ENCODE data around the gene KRTAP5-5.
"Not testable (repeated sequence)": the region's sequence is repeated elsewhere in the genome, so short reads cannot be mapped to it uniquely, and the experiment has no call there.

The KRTAP5-5 gene

DNA sequence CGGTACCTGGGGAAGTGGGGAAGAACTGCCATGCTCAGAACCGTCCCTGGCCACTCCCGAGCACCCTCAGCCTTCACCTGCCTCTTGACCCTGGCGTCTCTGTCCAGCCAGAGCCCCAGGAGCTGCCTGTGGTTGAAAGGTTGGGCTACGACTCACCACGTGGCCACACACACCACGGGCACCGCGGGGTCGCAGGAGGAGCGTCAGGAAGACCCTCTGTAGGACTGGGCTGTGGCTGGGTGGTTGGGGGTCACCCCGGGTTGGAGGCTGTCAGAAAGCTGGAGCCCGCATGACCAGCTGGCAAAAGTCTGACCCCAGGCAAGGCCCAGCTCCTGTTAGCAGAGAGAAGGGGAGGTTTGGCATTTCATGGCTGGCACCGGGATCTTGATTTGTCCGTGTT lies 11.5 kb downstream of the KRTAP5-5 start:
- TF ChIP-seq POLR2A (IDR thresholded peaks at IDR 0.05; ENCODE audit: low read depth, low read length) (no peak), SPI1 (IDR thresholded peaks at IDR 0.05; ENCODE audit: low read depth, low read length) (no peak), PAX5 (IDR thresholded peaks at IDR 0.05; ENCODE audit: insufficient read depth, low read length, severe bottlenecking) (no peak), TAF1 (IDR thresholded peaks at IDR 0.05; ENCODE audit: low read depth, low read length) (no peak), POU2F2 (IDR thresholded peaks at IDR 0.05; ENCODE audit: low read depth, low read length) (no peak), POLR2AphosphoS5 (IDR thresholded peaks at IDR 0.05; ENCODE audit: low read depth, low read length) (no peak)
- DNase-seq (ENCODE audit: insufficient read length, low spot score): no peak
- no peak for FAIRE-seq

DNA sequence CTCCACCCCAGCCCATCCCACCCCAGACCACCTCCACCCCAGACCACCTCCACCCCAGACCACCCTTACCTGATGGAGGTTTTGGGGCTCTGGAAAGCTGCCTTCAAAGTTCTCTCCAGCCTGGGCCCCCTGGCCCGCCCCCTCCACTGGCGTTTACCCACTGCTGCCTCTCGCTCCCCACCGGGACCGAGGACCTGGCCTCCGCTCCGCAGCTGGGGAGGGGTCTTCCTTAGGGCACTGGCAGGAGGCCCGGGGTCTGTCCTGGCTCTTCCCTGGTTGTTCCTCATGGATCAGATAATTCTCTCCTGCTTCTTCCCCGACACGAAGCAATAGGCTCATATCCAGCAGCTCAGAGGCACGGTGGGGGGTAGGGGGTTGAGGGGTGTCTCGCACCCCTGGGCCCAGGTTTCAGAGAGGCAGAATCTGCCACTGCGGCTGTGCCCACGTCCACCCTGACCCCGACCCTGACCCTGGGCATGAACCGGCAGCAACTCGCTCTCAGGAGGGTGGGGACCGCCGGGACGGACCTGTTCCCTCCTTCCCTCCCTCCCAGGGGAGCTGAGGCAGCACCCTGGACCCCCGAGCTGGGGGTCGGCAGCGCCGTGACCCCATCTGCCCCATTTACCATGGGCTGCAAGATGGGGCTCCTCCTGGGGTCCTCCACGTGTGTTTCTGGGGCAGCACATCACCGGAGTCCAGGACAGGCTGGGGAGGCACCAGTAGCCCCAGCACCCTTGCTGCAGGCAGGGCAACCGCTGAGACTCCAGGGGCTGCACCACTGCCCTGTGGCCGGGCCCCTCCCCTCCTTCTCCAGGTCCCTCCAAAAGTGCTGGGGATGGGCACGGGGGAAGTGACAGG lies 12.9 kb downstream of the KRTAP5-5 start:
- FAIRE-seq (no peak), DNase-seq (ENCODE audit: insufficient read length, low spot score) (no peak)
- TF ChIP-seq POLR2AphosphoS5 (IDR thresholded peaks at IDR 0.05; ENCODE audit: low read depth, low read length) (no peak), POU2F2 (IDR thresholded peaks at IDR 0.05; ENCODE audit: low read depth, low read length) (no peak), SPI1 (IDR thresholded peaks at IDR 0.05; ENCODE audit: low read depth, low read length) (no peak), PAX5 (IDR thresholded peaks at IDR 0.05; ENCODE audit: insufficient read depth, low read length, severe bottlenecking) (no peak)

GRCh38 chr11:1643146-1643690 lies 13.6 kb downstream of the KRTAP5-5 start:
- DNase-seq (ENCODE audit: insufficient read length, low spot score) (no peak), FAIRE-seq (no peak)
- TF ChIP-seq POU2F2 (IDR thresholded peaks at IDR 0.05; ENCODE audit: low read depth, low read length) (no peak), SPI1 (IDR thresholded peaks at IDR 0.05; ENCODE audit: low read depth, low read length) (no peak), POLR2A (IDR thresholded peaks at IDR 0.05; ENCODE audit: low read depth, low read length) (no peak), TAF1 (IDR thresholded peaks at IDR 0.05; ENCODE audit: low read depth, low read length) (no peak), POLR2AphosphoS5 (IDR thresholded peaks at IDR 0.05; ENCODE audit: low read depth, low read length) (no peak), PAX5 (IDR thresholded peaks at IDR 0.05; ENCODE audit: insufficient read depth, low read length, severe bottlenecking) (no peak)

DNA sequence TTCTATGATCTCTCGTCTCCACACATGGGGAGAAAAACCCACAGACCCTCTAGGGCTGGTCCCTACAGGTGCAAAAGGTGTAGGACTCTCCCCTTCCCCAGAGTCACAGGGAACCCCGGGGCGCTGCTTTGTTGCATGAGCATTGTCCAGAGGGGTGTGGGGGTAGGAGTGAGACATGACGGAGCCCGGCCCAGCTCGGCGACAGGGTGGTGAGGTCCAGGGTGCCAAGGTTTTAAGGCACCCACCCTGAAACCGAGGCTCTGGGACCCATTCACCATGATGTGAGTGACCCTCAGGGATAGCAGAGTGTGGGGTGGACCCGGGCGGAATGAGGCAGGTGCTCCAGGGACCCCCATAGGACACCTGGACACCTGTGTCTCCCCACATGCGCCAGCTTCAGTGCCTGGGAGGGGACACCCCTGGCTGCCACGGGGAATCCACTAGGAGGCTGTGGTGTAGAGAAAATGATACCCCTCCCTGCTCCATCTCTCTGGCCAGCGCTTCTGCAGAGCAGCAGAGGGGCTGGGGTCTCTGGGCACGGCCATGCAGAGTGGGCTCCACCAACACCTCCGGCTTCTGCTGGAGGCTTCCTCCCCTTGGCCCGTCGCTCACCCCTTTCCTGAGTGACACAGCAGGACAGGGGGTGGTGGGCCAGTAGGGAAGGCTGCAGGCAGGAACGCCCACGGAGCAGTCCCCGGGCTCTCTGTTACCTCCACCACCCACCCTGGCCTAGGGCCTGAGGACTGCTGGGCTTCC lies 15.2 kb downstream of the KRTAP5-5 start:
- no peak for DNase-seq (ENCODE audit: insufficient read length, low spot score)
- TF ChIP-seq TAF1 (IDR thresholded peaks at IDR 0.05; ENCODE audit: low read depth, low read length): no peak
- no peak for TF ChIP-seq PAX5 (IDR thresholded peaks at IDR 0.05; ENCODE audit: insufficient read depth, low read length, severe bottlenecking)
- no peak for TF ChIP-seq POLR2A (IDR thresholded peaks at IDR 0.05; ENCODE audit: low read depth, low read length)
- TF ChIP-seq POLR2AphosphoS5 (IDR thresholded peaks at IDR 0.05; ENCODE audit: low read depth, low read length): no peak
- no peak for TF ChIP-seq POU2F2 (IDR thresholded peaks at IDR 0.05; ENCODE audit: low read depth, low read length)
- FAIRE-seq: no peak

GRCh38 chr11:1645357-1645821 lies 15.8 kb downstream of the KRTAP5-5 start:
- no peak for DNase-seq (ENCODE audit: insufficient read length, low spot score)

GRCh38 chr11:1646540-1646939 lies 17.0 kb downstream of the KRTAP5-5 start:
- not testable (repeated sequence) for FAIRE-seq; DNase-seq (ENCODE audit: insufficient read length, low spot score)

More at GRCh38 chr11:1645357-1645821, 15.8 kb downstream of the KRTAP5-5 start:
- TF ChIP-seq SPI1 (IDR thresholded peaks at IDR 0.05; ENCODE audit: low read depth, low read length) (peak; percentile 46), POLR2A (IDR thresholded peaks at IDR 0.05; ENCODE audit: low read depth, low read length) (no peak)
- no peak for FAIRE-seq

DNA sequence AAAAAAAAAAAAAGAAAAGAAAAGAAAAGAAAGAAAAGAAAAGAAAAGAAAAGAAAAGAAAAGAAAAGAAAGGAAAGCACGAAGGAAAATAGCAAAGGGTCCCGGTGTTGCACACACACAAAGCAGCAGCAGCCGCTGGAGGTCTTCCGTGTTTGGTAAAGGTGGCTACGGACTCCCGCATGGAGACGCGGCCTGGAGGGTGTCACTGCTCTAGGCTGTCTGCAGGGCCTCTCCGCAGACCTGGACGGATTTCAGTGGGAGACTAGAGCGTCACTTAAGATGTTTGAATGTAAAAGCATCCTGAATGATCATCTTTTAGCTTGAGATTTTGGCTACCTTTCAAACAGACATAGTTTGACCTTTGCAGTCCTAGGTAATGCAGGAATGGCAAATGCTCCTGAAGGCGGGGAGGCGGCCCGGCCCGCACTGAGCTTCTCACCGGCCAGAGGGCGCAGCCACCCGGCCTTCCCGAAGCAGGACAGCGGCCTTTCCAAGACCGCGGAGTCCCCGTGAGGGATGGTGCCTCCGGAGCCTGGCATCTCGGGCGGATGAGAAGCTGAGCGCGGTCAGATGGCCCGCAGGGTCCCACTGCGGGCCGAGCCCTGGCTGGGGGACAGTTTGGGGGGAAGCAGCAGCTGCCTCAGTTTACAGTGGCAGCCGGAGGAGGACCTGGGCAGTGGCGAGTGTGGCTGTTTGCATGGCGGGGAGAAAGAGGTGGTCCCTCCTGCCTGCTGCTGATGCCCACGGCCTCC lies 18.5 kb downstream of the KRTAP5-5 start:
- no peak for FAIRE-seq
- TF ChIP-seq POU2F2 (IDR thresholded peaks at IDR 0.05; ENCODE audit: low read depth, low read length) (no peak), POLR2A (IDR thresholded peaks at IDR 0.05; ENCODE audit: low read depth, low read length) (no peak), SPI1 (IDR thresholded peaks at IDR 0.05; ENCODE audit: low read depth, low read length) (no peak)
- DNase-seq (ENCODE audit: insufficient read length, low spot score): no peak

- no peak for DNase-seq (ENCODE audit: insufficient read length, low spot score)
- TF ChIP-seq TAF1 (IDR thresholded peaks at IDR 0.05; ENCODE audit: low read depth, low read length) (no peak), PAX5 (IDR thresholded peaks at IDR 0.05; ENCODE audit: insufficient read depth, low read length, severe bottlenecking) (no peak), POLR2AphosphoS5 (IDR thresholded peaks at IDR 0.05; ENCODE audit: low read depth, low read length) (no peak), POLR2A (IDR thresholded peaks at IDR 0.05; ENCODE audit: low read depth, low read length) (no peak), SPI1 (IDR thresholded peaks at IDR 0.05; ENCODE audit: low read depth, low read length) (no peak), POU2F2 (IDR thresholded peaks at IDR 0.05; ENCODE audit: low read depth, low read length) (no peak)
- FAIRE-seq: no peak
Observed at GRCh38 chr11:1648653-1649420, 19.3 kb downstream of the KRTAP5-5 start.

Measured in GM12891 (cell line).